Liver (tissue), 3 donors: Measurements from ENCODE around the gene NFIA.

Source experiments
- EGR1 ChIP-seq, 2 donors: IDR thresholded peaks; 2 replicates each; pipeline ENCODE4 v1.6.1; 2016 to 2018; ENCODE audit warnings: antibody characterized with exemption in 2 of 2, low read depth in 2 of 2
- FOXA1 ChIP-seq: IDR thresholded peaks from 2 replicates; pipeline ENCODE4 v1.6.1; 2016; ENCODE audit warnings: antibody characterized with exemption
- GABPA ChIP-seq, 2 donors: IDR thresholded peaks in 1 of 2; conservative IDR thresholded peaks in 1 of 2; 2 replicates each; pipeline ENCODE4 v1.6.1; 2016; ENCODE audit warnings: antibody characterized with exemption in 2 of 2, mild to moderate bottlenecking in 1 of 2, moderate library complexity in 1 of 2
- JUND ChIP-seq, 2 donors: IDR thresholded peaks; 2 replicates each; pipeline ENCODE4 v1.6.1; 2016; ENCODE audit warnings: antibody characterized with exemption in 2 of 2
- RAD21 ChIP-seq, 2 donors: IDR thresholded peaks; 2 replicates each; pipeline ENCODE4 v1.6.1; 2016; ENCODE audit warnings: antibody characterized with exemption in 2 of 2, mild to moderate bottlenecking in 2 of 2
- TAF1 ChIP-seq: conservative IDR thresholded peaks from 2 replicates; pipeline ENCODE4 v1.6.1; 2016; ENCODE audit warnings: antibody characterized with exemption, mild to moderate bottlenecking
- TF ChIP-seq, protein P1 (sequence below): fragments of 150-350 bp; IDR thresholded peaks from 2 replicates; pipeline ENCODE4 v1.5.1; 2017; ENCODE audit warnings: improper control_type of control experiment, low read depth, low read length; ENCODE audit not compliant: missing input control
- TF ChIP-seq, protein P2 (sequence below): IDR thresholded peaks from 2 replicates; pipeline ENCODE4 v1.6.1; 2016; ENCODE audit warnings: antibody characterized with exemption
- TF ChIP-seq, protein P3 (sequence below): IDR thresholded peaks from 2 replicates; pipeline ENCODE4 v1.6.1; 2016; ENCODE audit warnings: antibody characterized with exemption
- TF ChIP-seq, protein P4 (sequence below): IDR thresholded peaks from 2 replicates; pipeline ENCODE4 v1.6.1; 2016; ENCODE audit warnings: antibody characterized with exemption, mild to moderate bottlenecking
- donor health status: healthy.
- donor health status: healthy.

DNA sequence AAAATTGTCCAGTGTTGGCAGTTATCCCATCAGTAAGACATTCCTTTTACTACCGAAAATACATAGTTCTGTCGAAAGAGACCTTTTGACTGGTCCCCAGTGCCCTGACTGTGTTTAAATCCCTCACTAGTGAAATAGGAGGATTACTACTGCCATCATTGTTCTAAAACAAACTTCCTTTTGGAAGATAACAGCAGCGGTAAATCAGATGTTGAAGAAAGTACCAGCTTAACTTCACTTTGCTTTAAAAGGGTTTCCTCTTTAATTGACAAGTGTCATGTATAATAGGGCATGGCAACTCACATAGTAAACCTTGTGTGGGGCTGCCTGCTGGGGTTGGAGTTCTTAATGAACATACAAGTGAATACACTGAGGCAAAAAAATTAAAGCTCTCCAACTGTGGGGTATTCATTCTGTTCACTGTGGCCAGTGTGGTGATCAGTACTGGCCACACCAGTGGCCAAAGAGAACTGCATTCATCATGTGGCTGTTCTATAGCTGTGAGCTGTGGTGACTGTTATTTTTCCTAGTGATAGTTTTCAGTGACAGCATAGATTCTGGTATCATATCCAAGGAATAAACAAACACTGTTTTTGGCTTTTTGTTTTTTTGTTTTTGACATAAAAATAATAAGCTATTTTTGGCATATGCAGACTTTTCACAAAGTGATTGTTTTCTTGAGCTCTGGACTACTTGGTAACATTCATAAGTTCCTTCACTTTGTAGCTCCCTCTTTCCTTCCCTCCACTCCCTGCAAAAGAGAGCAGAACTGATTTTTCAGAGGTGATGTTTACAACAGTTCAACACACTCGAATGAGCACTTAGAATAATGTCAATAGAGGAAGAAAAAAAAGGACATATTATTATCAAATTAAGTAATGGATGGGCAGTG is 74.5 kb downstream of the NFIA start:
- TF ChIP-seq, protein P1, sequence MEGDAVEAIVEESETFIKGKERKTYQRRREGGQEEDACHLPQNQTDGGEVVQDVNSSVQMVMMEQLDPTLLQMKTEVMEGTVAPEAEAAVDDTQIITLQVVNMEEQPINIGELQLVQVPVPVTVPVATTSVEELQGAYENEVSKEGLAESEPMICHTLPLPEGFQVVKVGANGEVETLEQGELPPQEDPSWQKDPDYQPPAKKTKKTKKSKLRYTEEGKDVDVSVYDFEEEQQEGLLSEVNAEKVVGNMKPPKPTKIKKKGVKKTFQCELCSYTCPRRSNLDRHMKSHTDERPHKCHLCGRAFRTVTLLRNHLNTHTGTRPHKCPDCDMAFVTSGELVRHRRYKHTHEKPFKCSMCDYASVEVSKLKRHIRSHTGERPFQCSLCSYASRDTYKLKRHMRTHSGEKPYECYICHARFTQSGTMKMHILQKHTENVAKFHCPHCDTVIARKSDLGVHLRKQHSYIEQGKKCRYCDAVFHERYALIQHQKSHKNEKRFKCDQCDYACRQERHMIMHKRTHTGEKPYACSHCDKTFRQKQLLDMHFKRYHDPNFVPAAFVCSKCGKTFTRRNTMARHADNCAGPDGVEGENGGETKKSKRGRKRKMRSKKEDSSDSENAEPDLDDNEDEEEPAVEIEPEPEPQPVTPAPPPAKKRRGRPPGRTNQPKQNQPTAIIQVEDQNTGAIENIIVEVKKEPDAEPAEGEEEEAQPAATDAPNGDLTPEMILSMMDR, result no peak
- TF ChIP-seq EGR1 (IDR thresholded peaks at IDR 0.05; ENCODE audit: low read depth in 2 of 2) (no peak), FOXA1 (no peak), RAD21 (IDR thresholded peaks at IDR 0.05) (no peak), JUND (IDR thresholded peaks at IDR 0.05) (no peak), TAF1 (no peak), GABPA (IDR thresholded peaks at IDR 0.05 in 1 of 2, conservative IDR thresholded peaks at IDR 0.05 in 1 of 2) (no peak)
- TF ChIP-seq, protein P2, sequence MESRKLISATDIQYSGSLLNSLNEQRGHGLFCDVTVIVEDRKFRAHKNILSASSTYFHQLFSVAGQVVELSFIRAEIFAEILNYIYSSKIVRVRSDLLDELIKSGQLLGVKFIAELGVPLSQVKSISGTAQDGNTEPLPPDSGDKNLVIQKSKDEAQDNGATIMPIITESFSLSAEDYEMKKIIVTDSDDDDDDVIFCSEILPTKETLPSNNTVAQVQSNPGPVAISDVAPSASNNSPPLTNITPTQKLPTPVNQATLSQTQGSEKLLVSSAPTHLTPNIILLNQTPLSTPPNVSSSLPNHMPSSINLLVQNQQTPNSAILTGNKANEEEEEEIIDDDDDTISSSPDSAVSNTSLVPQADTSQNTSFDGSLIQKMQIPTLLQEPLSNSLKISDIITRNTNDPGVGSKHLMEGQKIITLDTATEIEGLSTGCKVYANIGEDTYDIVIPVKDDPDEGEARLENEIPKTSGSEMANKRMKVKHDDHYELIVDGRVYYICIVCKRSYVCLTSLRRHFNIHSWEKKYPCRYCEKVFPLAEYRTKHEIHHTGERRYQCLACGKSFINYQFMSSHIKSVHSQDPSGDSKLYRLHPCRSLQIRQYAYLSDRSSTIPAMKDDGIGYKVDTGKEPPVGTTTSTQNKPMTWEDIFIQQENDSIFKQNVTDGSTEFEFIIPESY, result no peak
- TF ChIP-seq, protein P3, sequence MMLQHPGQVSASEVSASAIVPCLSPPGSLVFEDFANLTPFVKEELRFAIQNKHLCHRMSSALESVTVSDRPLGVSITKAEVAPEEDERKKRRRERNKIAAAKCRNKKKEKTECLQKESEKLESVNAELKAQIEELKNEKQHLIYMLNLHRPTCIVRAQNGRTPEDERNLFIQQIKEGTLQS, result no peak
- TF ChIP-seq, protein P4, sequence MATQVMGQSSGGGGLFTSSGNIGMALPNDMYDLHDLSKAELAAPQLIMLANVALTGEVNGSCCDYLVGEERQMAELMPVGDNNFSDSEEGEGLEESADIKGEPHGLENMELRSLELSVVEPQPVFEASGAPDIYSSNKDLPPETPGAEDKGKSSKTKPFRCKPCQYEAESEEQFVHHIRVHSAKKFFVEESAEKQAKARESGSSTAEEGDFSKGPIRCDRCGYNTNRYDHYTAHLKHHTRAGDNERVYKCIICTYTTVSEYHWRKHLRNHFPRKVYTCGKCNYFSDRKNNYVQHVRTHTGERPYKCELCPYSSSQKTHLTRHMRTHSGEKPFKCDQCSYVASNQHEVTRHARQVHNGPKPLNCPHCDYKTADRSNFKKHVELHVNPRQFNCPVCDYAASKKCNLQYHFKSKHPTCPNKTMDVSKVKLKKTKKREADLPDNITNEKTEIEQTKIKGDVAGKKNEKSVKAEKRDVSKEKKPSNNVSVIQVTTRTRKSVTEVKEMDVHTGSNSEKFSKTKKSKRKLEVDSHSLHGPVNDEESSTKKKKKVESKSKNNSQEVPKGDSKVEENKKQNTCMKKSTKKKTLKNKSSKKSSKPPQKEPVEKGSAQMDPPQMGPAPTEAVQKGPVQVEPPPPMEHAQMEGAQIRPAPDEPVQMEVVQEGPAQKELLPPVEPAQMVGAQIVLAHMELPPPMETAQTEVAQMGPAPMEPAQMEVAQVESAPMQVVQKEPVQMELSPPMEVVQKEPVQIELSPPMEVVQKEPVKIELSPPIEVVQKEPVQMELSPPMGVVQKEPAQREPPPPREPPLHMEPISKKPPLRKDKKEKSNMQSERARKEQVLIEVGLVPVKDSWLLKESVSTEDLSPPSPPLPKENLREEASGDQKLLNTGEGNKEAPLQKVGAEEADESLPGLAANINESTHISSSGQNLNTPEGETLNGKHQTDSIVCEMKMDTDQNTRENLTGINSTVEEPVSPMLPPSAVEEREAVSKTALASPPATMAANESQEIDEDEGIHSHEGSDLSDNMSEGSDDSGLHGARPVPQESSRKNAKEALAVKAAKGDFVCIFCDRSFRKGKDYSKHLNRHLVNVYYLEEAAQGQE, result no peak
